K562 (cell line): ENCODE data around the gene FAM98C. TPM values are rescaled to one million over a fixed set of nuclear protein-coding genes. Genes with fewer than 3 reads are reported as not detected.

Experiments
- ATAC-seq: fragments of 200-7000 bp; cut with Tn5 transposase; 3 replicates; pipeline ENCODE4 v1.9.1; 2020; ENCODE audit warnings: moderate library complexity
- BruUV-seq: library from RNA; stranded (reverse); fragments of 400-500 nt; replicated peaks from 2 replicates; lab custom pipeline; 2021; lab: Mats Ljungman, UMichigan
- CTCF ChIA-PET: fragments of 300-600 bp; formaldehyde crosslinking; extraction: SDS; loops from one replicate; lab custom pipeline; 2021; ENCODE audit warnings: low intra/inter-chr PET ratio; lab: Yijun Ruan, JAX
- POLR2A ChIA-PET: fragments of 300-600, 350-650 bp; sonication (Branson Sonifier 250); formaldehyde crosslinking; extraction: SDS; loops from one replicate; lab custom pipeline; 2021; ENCODE audit warnings: antibody characterized with exemption, inconsistent platforms; lab: Yijun Ruan, JAX
- DNase-seq, 4 experiments: peaks; one replicate each; pipeline versions ENCODE4 v3.0.0 to v3.0.0-alpha.2; 2011 to 2018; ENCODE audit warnings: low spot score in 3 of 4, mixed read lengths in 3 of 4; ENCODE audit errors: extremely low read depth in 1 of 4
- FAIRE-seq: peaks from 2 replicates; lab custom pipeline; 2011; peaks lifted over from hg19 to GRCh38; lab: Jason Lieb, UNC
- H2AFZ ChIP-seq: 2 replicates; pipeline ENCODE4 v1.6.0; 2011; ENCODE audit warnings: low read depth, low read length, control low read depth, inconsistent platforms
- H3K27ac ChIP-seq: fragments of 200-600 bp; 3 replicates; pipeline ENCODE4 v1.8.0; 2011; ENCODE audit warnings: low read depth, mild to moderate bottlenecking, control low read depth, inconsistent platforms, low read length, moderate library complexity, mixed read lengths; ENCODE audit errors: extremely low read depth
- H3K27me3 ChIP-seq, 2 experiments: fragments of 300-600 bp in 1 of 2; 2 replicates in 1 of 2; 3 replicates in 1 of 2; pipeline versions ENCODE4 v1.6.0 to v1.8.0; 2011; ENCODE audit warnings: inconsistent platforms in 2 of 2, low read length in 2 of 2, mild to moderate bottlenecking in 1 of 2, mixed read lengths in 1 of 2, moderate library complexity in 1 of 2; ENCODE audit not compliant: control insufficient read depth in 2 of 2, insufficient read depth in 2 of 2
- H3K36me3 ChIP-seq: fragments of 300-600 bp; 3 replicates; pipeline ENCODE4 v1.8.0; 2011; ENCODE audit warnings: mild to moderate bottlenecking, low read length, inconsistent platforms; ENCODE audit not compliant: control insufficient read depth, insufficient read depth
- H3K4me1 ChIP-seq, 2 experiments: fragments of 200-600 bp in 1 of 2; replicated peaks in 1 of 2; 2 replicates in 1 of 2; 3 replicates in 1 of 2; pipeline versions ENCODE4 v1.5.1 to v1.8.0; 2011; ENCODE audit warnings: inconsistent platforms in 2 of 2, low read length in 2 of 2, mild to moderate bottlenecking in 1 of 2, mixed read lengths in 1 of 2, moderate library complexity in 1 of 2; ENCODE audit not compliant: control insufficient read depth in 2 of 2, insufficient read depth in 2 of 2
- H3K4me2 ChIP-seq: 2 replicates; pipeline ENCODE4 v1.6.1; 2011; ENCODE audit warnings: low read length, control low read depth, inconsistent platforms, mixed read lengths; ENCODE audit not compliant: insufficient read depth
- H3K4me3 ChIP-seq: fragments of 200-600 bp; sonication (generic), shearing (Covaris generic); 2 replicates; pipeline ENCODE4 v1.5.1; 2016; ENCODE audit warnings: control low read depth, inconsistent platforms
- H3K79me2 ChIP-seq: fragments of 200-600 bp; 3 replicates; pipeline ENCODE4 v1.8.0; 2011; ENCODE audit warnings: low read length, inconsistent platforms; ENCODE audit not compliant: control insufficient read depth, insufficient read depth
- H3K9ac ChIP-seq, 2 experiments: 2 replicates each; pipeline versions ENCODE4 v1.6.0 to v1.6.1; 2011; ENCODE audit warnings: low read depth in 2 of 2, low read length in 2 of 2, control low read depth in 1 of 2, inconsistent platforms in 1 of 2, mild to moderate bottlenecking in 1 of 2, mixed read lengths in 1 of 2; ENCODE audit not compliant: insufficient read depth in 1 of 2
- H3K9me1 ChIP-seq: one replicate; pipeline ENCODE4 v1.6.0; 2011; ENCODE audit warnings: inconsistent platforms, mild to moderate bottlenecking, low read length, moderate library complexity; ENCODE audit not compliant: control insufficient read depth, insufficient read depth
- H3K9me3 ChIP-seq: replicated peaks from 2 replicates; pipeline ENCODE4 v1.5.1; 2011; ENCODE audit warnings: low read depth, low read length, inconsistent platforms; ENCODE audit not compliant: control insufficient read depth, insufficient read depth
- H4K20me1 ChIP-seq: replicated peaks from 2 replicates; pipeline ENCODE4 v1.6.1; 2011; ENCODE audit warnings: low read length, inconsistent platforms, mixed read lengths; ENCODE audit not compliant: control insufficient read depth, insufficient read depth
- DDX20 ChIP-seq: fragments of 450-650 bp; IDR thresholded peaks from 2 replicates; pipeline ENCODE4 v1.6.1; 2016; ENCODE audit warnings: missing genetic modification characterization, low read depth, mild to moderate bottlenecking, missing compliant biosample characterization, moderate library complexity
- ERF ChIP-seq: fragments of 450-650 bp; formaldehyde crosslinking; IDR thresholded peaks from 2 replicates; pipeline ENCODE4 v1.4.0; 2020; ENCODE audit warnings: mild to moderate bottlenecking, mixed read lengths
- GTF2E2 ChIP-seq: fragments of 200-800 bp; sonication (Bioruptor generic); IDR thresholded peaks from 2 replicates; pipeline ENCODE4 v1.6.1; 2016; ENCODE audit warnings: missing genetic modification characterization, missing compliant biosample characterization
- LARP7 ChIP-seq: fragments of 450-650 bp; IDR thresholded peaks from 2 replicates; pipeline ENCODE4 v1.6.1; 2016
- PML ChIP-seq: IDR thresholded peaks from 2 replicates; pipeline ENCODE4 v1.6.1; 2012; ENCODE audit warnings: low read length, inconsistent platforms
- PYGO2 ChIP-seq: fragments of 450-650 bp; IDR thresholded peaks from 2 replicates; pipeline ENCODE4 v1.6.1; 2016; ENCODE audit warnings: mild to moderate bottlenecking, missing genetic modification characterization, moderate library complexity, missing compliant biosample characterization
- RBM25 ChIP-seq: fragments of 200-400 bp; formaldehyde crosslinking; IDR thresholded peaks from 2 replicates; pipeline ENCODE4 v1.6.1; 2018; ENCODE audit warnings: low read length, low read depth, moderate library complexity; ENCODE audit not compliant: severe bottlenecking
- SMAD4 ChIP-seq: fragments of 250-450 bp; sonication (Bioruptor Pico); conservative IDR thresholded peaks from 2 replicates; pipeline ENCODE4 v1.8.0; 2021; ENCODE audit warnings: inconsistent platforms, mild to moderate bottlenecking, moderate library complexity
- ZNF165 ChIP-seq: fragments of 250-450 bp; sonication (Bioruptor Pico); IDR thresholded peaks from 2 replicates; pipeline ENCODE4 v1.4.0; 2020; ENCODE audit warnings: borderline replicate concordance
- ZNF780A ChIP-seq: fragments of 250-450 bp; sonication (Bioruptor Pico); IDR thresholded peaks from 2 replicates; pipeline ENCODE4 v1.5.0; 2021; ENCODE audit warnings: mild to moderate bottlenecking
- WGBS: fragments of 100-300 bp; shearing (Covaris generic); methylation state at CpG from one replicate; pipeline ENCODE4 v1.1.6; 2016; ENCODE audit warnings: low coverage, mixed read lengths; ENCODE audit not compliant: insufficient coverage; ENCODE audit errors: missing lambda C conversion rate; 5-methylcytosine and 5-hydroxymethylcytosine counted together
- in situ Hi-C: fragments of 300-500 bp; cut with MboI; formaldehyde crosslinking; loops from 4 replicates; pipeline ENCODE4 v1.15.0; 2018; ENCODE audit warnings: inconsistent platforms, mixed read lengths
- intact Hi-C: fragments of 100-400 bp; cut with micrococcal nuclease; formaldehyde crosslinking; loops from 2 replicates; pipeline ENCODE4 v1.14.2; 2022
- polyA plus RNA-seq, 8 experiments: library from polyadenylated mRNA; depleted of rRNA in 4 of 8; stranded (reverse) in 5 of 8; unstranded in 3 of 8; fragments of >200 nt; fragmentation: Nextera tagmentation in 2 of 8; fragmentation: Illumina TruSeq in 1 of 8; extraction: Ambion mirVana in 2 of 8; extraction: Trizol in 1 of 8; gene quantifications; 2 replicates each; pipeline versions ENCODE4 v1.2.1 to v1.2.3, GENCODE V29; 2011 to 2014; ENCODE audit warnings: inconsistent platforms in 1 of 8, missing spikeins in 1 of 8
- total RNA-seq, 7 experiments: library from RNA; depleted of rRNA in 6 of 7; stranded (reverse); fragments of >200 nt in 6 of 7; fragmentation: Illumina TruSeq in 2 of 7; extraction: Trizol in 2 of 7; gene quantifications; 2 replicates each; pipeline versions ENCODE4 v1.2.1 to v1.2.3, GENCODE V29; 2011 to 2021; ENCODE audit warnings: low replicate concordance in 1 of 7
- TF ChIP-seq, protein P1 (sequence below): fragments of 450-650 bp; IDR thresholded peaks from 2 replicates; pipeline ENCODE4 v1.6.1; 2017; ENCODE audit warnings: mild to moderate bottlenecking, moderate library complexity
- TF ChIP-seq, protein P2 (sequence below): sonication (generic); formaldehyde crosslinking; IDR thresholded peaks from 2 replicates; pipeline ENCODE4 v1.8.1; 2023; ENCODE audit warnings: mild to moderate bottlenecking, missing genetic modification reagents, moderate library complexity
- TF ChIP-seq, protein P3 (sequence below): IDR thresholded peaks from 3 replicates; pipeline ENCODE4 v1.6.1; 2011; ENCODE audit warnings: borderline replicate concordance, mild to moderate bottlenecking; ENCODE audit not compliant: insufficient read length, insufficient read depth

FAM98C gene
- total and polyA plus RNA-seq, 9 of the 15 experiments (the other 6 are each of a cell fraction or from before 2014, with no cell fraction given): 1.7 to 43.8 (median 13.7) TPM

DNA sequence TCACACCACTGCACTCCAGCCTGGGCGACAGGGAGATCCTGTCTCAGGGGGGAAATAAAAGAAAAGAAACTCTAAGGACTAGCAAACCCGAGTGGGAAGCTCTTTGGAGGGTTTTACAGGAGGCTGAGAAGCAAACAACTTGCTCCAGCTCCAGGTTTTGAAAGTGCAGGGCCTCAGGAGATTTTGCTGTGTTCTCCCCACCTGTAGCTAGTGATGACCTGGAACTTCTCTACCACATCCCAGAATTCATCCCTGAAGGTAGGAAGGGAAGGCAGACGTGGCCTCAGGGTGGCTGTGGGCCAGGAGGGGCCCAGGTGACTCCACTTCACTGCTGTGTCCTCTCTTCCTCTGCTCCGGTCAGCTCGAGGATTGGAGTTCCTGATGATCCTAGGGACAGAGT lies 44.8 kb upstream of the FAM98C start:
- no TSS peak for BruUV-seq
- Histone ChIP-seq H2AFZ (no peak overlapping the region), H4K20me1 (peaks cover 10% of the 10 kb centered on the region; the same call in 1 of the 2 replicates), H3K9ac (no peak overlapping the region), H3K4me3 (no peak overlapping the region), H3K27me3 (peaks cover 24 to 33% of the 10 kb centered on the region in 2 experiments)
- POLR2A ChIA-PET: interaction anchor here (0.7 to 1.7 kb wide), 5 partner anchors 11 to 216 kb away, joined by 3 to 4 read pairs (median 4); partner anchors contain the start of gene PSMD8
- no peak for FAIRE-seq
- TF ChIP-seq, protein P1, sequence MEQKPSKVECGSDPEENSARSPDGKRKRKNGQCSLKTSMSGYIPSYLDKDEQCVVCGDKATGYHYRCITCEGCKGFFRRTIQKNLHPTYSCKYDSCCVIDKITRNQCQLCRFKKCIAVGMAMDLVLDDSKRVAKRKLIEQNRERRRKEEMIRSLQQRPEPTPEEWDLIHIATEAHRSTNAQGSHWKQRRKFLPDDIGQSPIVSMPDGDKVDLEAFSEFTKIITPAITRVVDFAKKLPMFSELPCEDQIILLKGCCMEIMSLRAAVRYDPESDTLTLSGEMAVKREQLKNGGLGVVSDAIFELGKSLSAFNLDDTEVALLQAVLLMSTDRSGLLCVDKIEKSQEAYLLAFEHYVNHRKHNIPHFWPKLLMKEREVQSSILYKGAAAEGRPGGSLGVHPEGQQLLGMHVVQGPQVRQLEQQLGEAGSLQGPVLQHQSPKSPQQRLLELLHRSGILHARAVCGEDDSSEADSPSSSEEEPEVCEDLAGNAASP: no peak
- TF ChIP-seq SMAD4 (CRISPR knock-in tag) (no peak), GTF2E2 (no peak), ERF (CRISPR knock-in tag) (no peak), ZNF165 (CRISPR knock-in tag) (no peak), PML (no peak), LARP7 (no peak), DDX20 (tag) (no peak), PYGO2 (no peak), ZNF780A (CRISPR knock-in tag) (no peak), RBM25 (no peak)
- TF ChIP-seq, protein P2, sequence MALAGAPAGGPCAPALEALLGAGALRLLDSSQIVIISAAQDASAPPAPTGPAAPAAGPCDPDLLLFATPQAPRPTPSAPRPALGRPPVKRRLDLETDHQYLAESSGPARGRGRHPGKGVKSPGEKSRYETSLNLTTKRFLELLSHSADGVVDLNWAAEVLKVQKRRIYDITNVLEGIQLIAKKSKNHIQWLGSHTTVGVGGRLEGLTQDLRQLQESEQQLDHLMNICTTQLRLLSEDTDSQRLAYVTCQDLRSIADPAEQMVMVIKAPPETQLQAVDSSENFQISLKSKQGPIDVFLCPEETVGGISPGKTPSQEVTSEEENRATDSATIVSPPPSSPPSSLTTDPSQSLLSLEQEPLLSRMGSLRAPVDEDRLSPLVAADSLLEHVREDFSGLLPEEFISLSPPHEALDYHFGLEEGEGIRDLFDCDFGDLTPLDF: no peak
- TF ChIP-seq, protein P3, sequence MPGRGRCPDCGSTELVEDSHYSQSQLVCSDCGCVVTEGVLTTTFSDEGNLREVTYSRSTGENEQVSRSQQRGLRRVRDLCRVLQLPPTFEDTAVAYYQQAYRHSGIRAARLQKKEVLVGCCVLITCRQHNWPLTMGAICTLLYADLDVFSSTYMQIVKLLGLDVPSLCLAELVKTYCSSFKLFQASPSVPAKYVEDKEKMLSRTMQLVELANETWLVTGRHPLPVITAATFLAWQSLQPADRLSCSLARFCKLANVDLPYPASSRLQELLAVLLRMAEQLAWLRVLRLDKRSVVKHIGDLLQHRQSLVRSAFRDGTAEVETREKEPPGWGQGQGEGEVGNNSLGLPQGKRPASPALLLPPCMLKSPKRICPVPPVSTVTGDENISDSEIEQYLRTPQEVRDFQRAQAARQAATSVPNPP: no peak
- TF ChIP-seq, all 486 proteins: peak for 0
- ATAC-seq (no peak), DNase-seq (no peak)
- Histone ChIP-seq H3K4me1 (peaks cover 8 to 23% of the 10 kb centered on the region in 2 experiments; a peak in 4 of 5 replicates), H3K9me3 (no peaks in the 10 kb centered on the region), H3K4me2 (no peak overlapping the region), H3K9me1 (no peaks in the 10 kb centered on the region), H3K27ac (no peak overlapping the region), H3K79me2 (no peaks in the 10 kb centered on the region), H3K36me3 (no peaks in the 10 kb centered on the region)
- WGBS: 12% methylated on average over 5 of the region's 5 CpGs
- in situ Hi-C loops (no loop called here), intact Hi-C loops (no loop called here)
- CTCF ChIA-PET: interaction anchor here (0.6 kb wide), 1 partner anchor 944 kb away, joined by 4 read pairs; no protein-coding TSS in a partner anchor
